Measurements from ENCODE around the gene COQ7.

- TF ChIP-seq BHLHE40 (IDR thresholded peaks at IDR 0.05; ENCODE audit: low read depth, low read length) (no peak), CTCF (conservative IDR thresholded peaks at IDR 0.05; ENCODE audit: low read depth, low read length) (no peak), ELK1 (IDR thresholded peaks at IDR 0.05; ENCODE audit: borderline replicate concordance, low read depth, low read length) (no peak), POLR2A (IDR thresholded peaks at IDR 0.05; ENCODE audit: low read depth, low read length) (no peak), RCOR1 (IDR thresholded peaks at IDR 0.05; ENCODE audit: insufficient replicate concordance, low read length) (no peak), NFE2L2 (IDR thresholded peaks at IDR 0.05; ENCODE audit: low read depth, low read length) (no peak), USF2 (IDR thresholded peaks at IDR 0.05; ENCODE audit: low read depth, low read length) (no peak)
Observed at GRCh38 chr16:19066988-19067348, 446 bp upstream of the COQ7 start.
